GM18907 (cell line): ENCODE data around the gene FOS.
A peak's percentile ranks its signal among the peaks of the same experiment; 100 is the strongest.
"Not testable (repeated sequence)": the region's sequence is repeated elsewhere in the genome, so short reads cannot be mapped to it uniquely, and the experiment has no call there.

Source experiments
- ATAC-seq: cut with Tn5 transposase; IDR thresholded peaks from one replicate; pipeline ENCODE4 v1.9.1; 2021; ENCODE audit warnings: mild to moderate bottlenecking, moderate library complexity; ENCODE audit not compliant: unreplicated experiment

Gene FOS

GRCh38 chr14:75292101-75292563, 13.5 kb downstream of the FOS start:
- no peak for ATAC-seq

GRCh38 chr14:75292886-75293285, 14.3 kb downstream of the FOS start:
- ATAC-seq = no peak

GRCh38 chr14:75293920-75294648, 15.5 kb downstream of the FOS start:
- ATAC-seq = peak; percentile 88

GRCh38 chr14:75294649-75295033, 16.0 kb downstream of the FOS start:
- ATAC-seq = peak; percentile 1

- no peak for ATAC-seq
Measured at GRCh38 chr14:75295061-75295461, 16.4 kb downstream of the FOS start.

GRCh38 chr14:75295491-75296345, 17.1 kb downstream of the FOS start:
- peak; percentile 36 for ATAC-seq

- no peak for ATAC-seq
Measured at GRCh38 chr14:75297411-75298040, 18.9 kb downstream of the FOS start.

GRCh38 chr14:75298187-75298965, 19.7 kb downstream of the FOS start:
- ATAC-seq = no peak

- no peak for ATAC-seq
Measured at GRCh38 chr14:75299059-75299458, 20.4 kb downstream of the FOS start.

GRCh38 chr14:75299576-75299975, 20.9 kb downstream of the FOS start:
- no peak for ATAC-seq

GRCh38 chr14:75301666-75302325, 23.2 kb downstream of the FOS start:
- ATAC-seq = no peak

GRCh38 chr14:75303381-75303789, 24.8 kb downstream of the FOS start:
- ATAC-seq = peak; percentile 48

GRCh38 chr14:75306410-75306809, 27.8 kb downstream of the FOS start:
- ATAC-seq = not testable (repeated sequence)

- ATAC-seq = no peak
Measured at GRCh38 chr14:75306927-75307699, 28.5 kb downstream of the FOS start.

- no peak for ATAC-seq
Measured at GRCh38 chr14:75307700-75308379, 29.2 kb downstream of the FOS start.

- not testable (repeated sequence) for ATAC-seq
Measured at GRCh38 chr14:75308991-75309390, 30.4 kb downstream of the FOS start.

- not testable (repeated sequence) for ATAC-seq
Measured at GRCh38 chr14:75309561-75309960, 30.9 kb downstream of the FOS start.

- ATAC-seq = no peak
Measured at GRCh38 chr14:75310295-75311111, 31.9 kb downstream of the FOS start.
